WI38 (cell line): ENCODE results near the gene RNASEH2A.

ENCODE experiments used
- H3K4me3 ChIP-seq: 2 replicates; pipeline ENCODE4 v1.5.1; 2011; ENCODE audit warnings: low read depth, mild to moderate bottlenecking, control low read depth, low read length
- CTCF ChIP-seq: IDR thresholded peaks from 2 replicates; pipeline ENCODE4 v1.5.1; 2012; ENCODE audit warnings: low read depth, mild to moderate bottlenecking, control low read depth, low read length

RNASEH2A gene

GRCh38 chr19:12833738-12834565, 27.6 kb downstream of the RNASEH2A start:
- no peak for TF ChIP-seq CTCF
- peak overlapping the region; percentile 49 for H3K4me3 ChIP-seq

- peak within 1 kb of the TSS; percentile 49 for H3K4me3 ChIP-seq
- no peak for TF ChIP-seq CTCF
These were observed 28.2 kb downstream of the RNASEH2A start, which contains the start of gene RTBDN for GRCh38 chr19:12834566-12834943. Gene RTBDN, minus strand, starts transcription at chr19:12834579. Its CDS starts 4,600 bp downstream, at chr19:12829979.

GRCh38 chr19:12834976-12835757, 28.8 kb downstream of the RNASEH2A start:
- no peak overlapping the region for H3K4me3 ChIP-seq
- TF ChIP-seq CTCF, result no peak

GRCh38 chr19:12836529-12836863, 30.1 kb downstream of the RNASEH2A start:
- no peak overlapping the region for H3K4me3 ChIP-seq
- TF ChIP-seq CTCF, result no peak

- H3K4me3 ChIP-seq, result no peak overlapping the region
- TF ChIP-seq CTCF, result no peak
These were observed 30.8 kb downstream of the RNASEH2A start for GRCh38 chr19:12837225-12837624.

GRCh38 chr19:12838182-12838885, 31.9 kb downstream of the RNASEH2A start, which contains the start of gene MAST1:
Gene MAST1, plus strand, starts transcription at chr19:12838515. Its CDS starts 58 bp downstream, at chr19:12838573.
- H3K4me3 ChIP-seq, result peak within 1 kb of the TSS; percentile 35
- TF ChIP-seq CTCF, result no peak
